K562 (cell line): ENCODE results near the gene TECPR2. TPM values are rescaled to one million over a fixed set of nuclear protein-coding genes. Genes with fewer than 3 reads are reported as not detected.

Experiments used
- CCAR2 ChIP-seq: fragments of 200-400 bp; formaldehyde crosslinking; IDR thresholded peaks from 2 replicates; pipeline ENCODE4 v1.6.1; 2017; ENCODE audit warnings: mild to moderate bottlenecking, low read depth, low read length
- CEBPG ChIP-seq, 3 experiments: fragments of 200-800 bp in 1 of 3; sonication (Bioruptor generic) in 1 of 3; sonication (generic) in 1 of 3; formaldehyde crosslinking in 1 of 3; IDR thresholded peaks in 2 of 3; conservative IDR thresholded peaks in 1 of 3; 2 replicates each; pipeline versions ENCODE4 v1.6.1 to v1.8.0; 2016 to 2022; ENCODE audit warnings: missing compliant biosample characterization in 2 of 3, missing genetic modification characterization in 2 of 3, mild to moderate bottlenecking in 1 of 3, missing genetic modification reagents in 1 of 3
- E2F1 ChIP-seq: sonication (generic); formaldehyde crosslinking; IDR thresholded peaks from 2 replicates; pipeline ENCODE4 v1.8.1; 2023; ENCODE audit warnings: mild to moderate bottlenecking, missing genetic modification reagents, moderate library complexity
- ETV1 ChIP-seq: fragments of 450-650 bp; conservative IDR thresholded peaks from 2 replicates; pipeline ENCODE4 v1.6.1; 2016; ENCODE audit warnings: missing genetic modification characterization, control low read depth, low read depth, missing compliant biosample characterization
- ETV5 ChIP-seq: sonication (generic); formaldehyde crosslinking; IDR thresholded peaks from 2 replicates; pipeline ENCODE4 v1.4.0; 2020; ENCODE audit warnings: low read depth, mild to moderate bottlenecking, missing genetic modification reagents
- FOSL1 ChIP-seq: fragments of 200-800 bp; sonication (Bioruptor generic); conservative IDR thresholded peaks from 2 replicates; pipeline ENCODE4 v1.6.1; 2016; ENCODE audit warnings: missing genetic modification characterization, missing compliant biosample characterization
- GABPA ChIP-seq: fragments of 200-800 bp; sonication (Bioruptor generic); conservative IDR thresholded peaks from 2 replicates; pipeline ENCODE4 v1.6.1; 2016; ENCODE audit warnings: low read depth, missing genetic modification characterization, missing compliant biosample characterization
- IRF9 ChIP-seq: fragments of 450-650 bp; IDR thresholded peaks from 2 replicates; pipeline ENCODE4 v1.6.1; 2016; ENCODE audit warnings: missing biosample characterization, missing genetic modification characterization
- L3MBTL2 ChIP-seq: fragments of 450-650 bp; IDR thresholded peaks from 2 replicates; pipeline ENCODE4 v1.6.1; 2016; ENCODE audit warnings: mild to moderate bottlenecking, moderate library complexity
- RB1 ChIP-seq: fragments of 450-650 bp; IDR thresholded peaks from 2 replicates; pipeline ENCODE4 v1.6.1; 2017; ENCODE audit warnings: low read depth, mild to moderate bottlenecking
- REST ChIP-seq, 2 experiments: fragments of 450-650 bp; formaldehyde crosslinking in 1 of 2; IDR thresholded peaks; 2 replicates each; pipeline versions ENCODE4 v1.4.0 to v1.6.1; 2014 to 2020; ENCODE audit warnings: mild to moderate bottlenecking in 2 of 2, borderline replicate concordance in 1 of 2, low read depth in 1 of 2
- RFX5 ChIP-seq: IDR thresholded peaks from 2 replicates; pipeline ENCODE4 v1.6.1; 2011; ENCODE audit warnings: low read depth, mild to moderate bottlenecking, improper control_type of control experiment, low read length
- ZBTB2 ChIP-seq: fragments of 450-650 bp; IDR thresholded peaks from 2 replicates; pipeline ENCODE4 v1.6.1; 2016; ENCODE audit warnings: antibody characterized with exemption
- ZNF23 ChIP-seq: fragments of 250-450 bp; sonication (Bioruptor Pico); IDR thresholded peaks from 2 replicates; pipeline ENCODE4 v1.4.0; 2020; ENCODE audit warnings: mild to moderate bottlenecking
- polyA plus RNA-seq, 8 experiments: library from polyadenylated mRNA; depleted of rRNA in 4 of 8; stranded (reverse) in 5 of 8; unstranded in 3 of 8; fragments of >200 nt; fragmentation: Nextera tagmentation in 2 of 8; fragmentation: Illumina TruSeq in 1 of 8; extraction: Ambion mirVana in 2 of 8; extraction: Trizol in 1 of 8; gene quantifications; 2 replicates each; pipeline versions ENCODE4 v1.2.1 to v1.2.3, GENCODE V29; 2011 to 2014; ENCODE audit warnings: inconsistent platforms in 1 of 8, missing spikeins in 1 of 8
- total RNA-seq, 7 experiments: library from RNA; depleted of rRNA in 6 of 7; stranded (reverse); fragments of >200 nt in 6 of 7; fragmentation: Illumina TruSeq in 2 of 7; extraction: Trizol in 2 of 7; gene quantifications; 2 replicates each; pipeline versions ENCODE4 v1.2.1 to v1.2.3, GENCODE V29; 2011 to 2021; ENCODE audit warnings: low replicate concordance in 1 of 7

TECPR2 gene
- total and polyA plus RNA-seq, 9 of the 15 experiments (the other 6 are each of a cell fraction or from before 2014, with no cell fraction given), result 0.04 to 3.0 (median 0.83) TPM

- no peak for TF ChIP-seq ZBTB2
- TF ChIP-seq ETV1 (tag), result no peak
- TF ChIP-seq L3MBTL2, result peak; percentile 45; the same call in 1 of the 2 replicates
- TF ChIP-seq IRF9, result no peak
- TF ChIP-seq RB1, result peak; percentile 50
- peak; percentile 75 for TF ChIP-seq REST (IDR thresholded peaks at IDR 0.05; ENCODE audit: borderline replicate concordance)
- TF ChIP-seq REST (CRISPR knock-in tag; IDR thresholded peaks at IDR 0.05; ENCODE audit: low read depth), result no peak
- TF ChIP-seq RFX5, result no peak
- no peak; the same call in 1 of the 2 replicates for TF ChIP-seq GABPA (tag)
- TF ChIP-seq E2F1 (CRISPR knock-in tag), result no peak
- no peak for TF ChIP-seq CEBPG (CRISPR knock-in tag; IDR thresholded peaks at IDR 0.05)
- no peak for TF ChIP-seq CEBPG (tag; conservative IDR thresholded peaks at IDR 0.05 in 1 of 2, IDR thresholded peaks at IDR 0.05 in 1 of 2)
- no peak for TF ChIP-seq CCAR2
- TF ChIP-seq ZNF23, result no peak
- 0 out of 2 replicates have a peak, but pooled peaks have one; percentile 27 for TF ChIP-seq ETV5 (CRISPR knock-in tag)
- TF ChIP-seq FOSL1 (tag), result 0 out of 2 replicates have a peak, but pooled peaks have one; percentile 17
Measured at GRCh38 chr14:102516531-102517391, 154.0 kb downstream of the TECPR2 start (continued).
